ACC112 (cell line): ENCODE data around the gene TMEM87B.
A peak's percentile ranks its signal among the peaks of the same experiment; 100 is the strongest.
"Not testable (repeated sequence)": the region's sequence is repeated elsewhere in the genome, so short reads cannot be mapped to it uniquely, and the experiment has no call there.

Experiments
- H2AFZ ChIP-seq: fragments of 200-600 bp; sonication (generic); one replicate; pipeline ENCODE4 v1.6.0; 2017; ENCODE audit warnings: antibody characterized with exemption, low read length; ENCODE audit not compliant: unreplicated experiment
- H3K27ac ChIP-seq: fragments of 200-600 bp; sonication (generic); 2 replicates; pipeline ENCODE4 v1.5.1; 2014; ENCODE audit warnings: low read depth, mild to moderate bottlenecking, antibody characterized with exemption, low read length, moderate library complexity
- H3K27me3 ChIP-seq: fragments of 200-600 bp; sonication (generic); 2 replicates; pipeline ENCODE4 v1.6.1; 2014; ENCODE audit warnings: mild to moderate bottlenecking, antibody characterized with exemption, low read length, moderate library complexity, mixed read lengths; ENCODE audit not compliant: insufficient read depth
- H3K36me3 ChIP-seq: fragments of 200-600 bp; sonication (generic); 2 replicates; pipeline ENCODE4 v1.6.1; 2016; ENCODE audit warnings: mild to moderate bottlenecking, antibody characterized with exemption, low read length, moderate library complexity, mixed read lengths; ENCODE audit not compliant: insufficient read depth
- H3K4me1 ChIP-seq: fragments of 200-600 bp; sonication (generic); one replicate; pipeline ENCODE4 v1.6.1; 2016; ENCODE audit warnings: low read length, mixed read lengths; ENCODE audit not compliant: insufficient read depth, unreplicated experiment, control insufficient read depth
- H3K4me3 ChIP-seq: fragments of 200-600 bp; sonication (generic); 2 replicates; pipeline ENCODE4 v1.5.1; 2014; ENCODE audit warnings: mild to moderate bottlenecking, low read depth, low read length
- H3K79me2 ChIP-seq: fragments of 200-600 bp; sonication (generic); one replicate; pipeline ENCODE4 v1.6.0; 2016; ENCODE audit warnings: low read length; ENCODE audit not compliant: control insufficient read depth, unreplicated experiment, insufficient read depth

Gene TMEM87B

DNA sequence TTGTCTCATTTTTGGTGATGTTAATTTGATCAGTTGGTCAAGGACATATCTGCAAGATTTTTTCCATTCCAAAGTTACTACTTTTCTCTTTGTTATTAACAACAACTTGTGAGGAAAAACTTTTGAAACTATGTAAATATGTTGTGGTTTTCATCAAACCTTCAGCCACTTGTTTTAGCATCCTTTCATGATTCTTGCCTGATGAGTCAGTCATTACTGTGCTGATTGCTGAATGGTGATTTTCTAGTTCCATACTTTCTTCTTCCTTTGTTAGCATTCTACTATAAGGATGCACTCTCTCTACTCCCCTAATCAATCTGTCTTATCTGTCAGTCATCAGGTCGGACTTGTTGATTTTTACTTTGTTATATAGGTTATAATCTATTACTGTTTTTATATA is 10.9 kb downstream of the TMEM87B start:
- H3K27me3 ChIP-seq, result no peaks in the 10 kb centered on the region
- peaks cover 14% of the 10 kb centered on the region for H3K4me1 ChIP-seq
- peak overlapping the region; percentile 70 for H3K27ac ChIP-seq
- peaks cover 20% of the 10 kb centered on the region for H3K79me2 ChIP-seq
- no peak overlapping the region for H2AFZ ChIP-seq
- peaks cover 56% of the 10 kb centered on the region for H3K36me3 ChIP-seq
- H3K4me3 ChIP-seq, result no peak overlapping the region

DNA sequence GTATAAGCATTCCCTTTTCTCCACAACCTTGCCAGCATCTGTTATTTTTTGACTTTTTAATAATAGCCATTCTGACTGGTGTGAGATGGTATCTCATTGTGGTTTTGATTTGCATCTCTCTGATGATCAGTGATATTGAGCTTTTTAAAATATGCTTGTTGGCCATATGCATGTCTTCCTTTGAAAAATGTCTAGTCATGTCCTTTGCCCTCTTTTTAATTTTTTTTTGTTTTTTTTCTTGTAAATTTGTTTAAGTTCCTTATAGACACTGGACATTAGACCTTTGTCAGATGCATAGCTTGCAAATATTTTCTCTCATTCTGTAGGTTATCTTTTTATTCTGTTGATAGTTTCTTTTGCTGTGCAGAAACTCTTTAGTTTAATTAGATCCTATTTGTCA is 14.7 kb downstream of the TMEM87B start:
- Histone ChIP-seq H3K4me1 (peaks cover 23% of the 10 kb centered on the region), H3K36me3 (peaks cover 38% of the 10 kb centered on the region), H3K79me2 (peaks cover 29% of the 10 kb centered on the region)
- H3K27ac ChIP-seq, H2AFZ ChIP-seq, H3K4me3 ChIP-seq, H3K27me3 ChIP-seq: not testable (repeated sequence)

DNA sequence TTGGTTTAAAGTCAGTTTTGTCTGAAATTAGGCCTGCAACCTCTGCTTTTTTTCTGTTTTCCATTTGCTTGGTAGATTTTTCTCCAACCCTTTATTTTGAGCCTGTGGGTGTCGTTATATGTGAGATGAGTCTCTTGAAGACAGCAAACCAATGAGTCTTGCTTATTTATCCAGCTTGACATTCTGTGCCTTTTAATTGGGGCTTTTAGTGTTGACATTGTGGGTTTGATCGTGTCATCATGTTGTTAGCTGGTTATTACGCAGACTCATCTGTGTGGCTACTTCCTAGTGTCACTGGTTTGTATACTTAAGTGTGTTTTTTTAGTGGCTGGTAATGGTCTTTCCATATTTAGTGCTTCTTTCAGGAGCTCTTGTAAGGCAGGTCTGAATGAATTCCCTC is 18.8 kb downstream of the TMEM87B start:
- peaks cover 33% of the 10 kb centered on the region for H3K36me3 ChIP-seq
- peaks cover 22% of the 10 kb centered on the region for H3K4me1 ChIP-seq
- no peak overlapping the region for H3K4me3 ChIP-seq
- H3K27me3 ChIP-seq, result no peaks in the 10 kb centered on the region
- no peak overlapping the region for H2AFZ ChIP-seq
- H3K27ac ChIP-seq, result no peak overlapping the region; the same call in 1 of the 2 replicates
- peaks cover 22% of the 10 kb centered on the region for H3K79me2 ChIP-seq

DNA sequence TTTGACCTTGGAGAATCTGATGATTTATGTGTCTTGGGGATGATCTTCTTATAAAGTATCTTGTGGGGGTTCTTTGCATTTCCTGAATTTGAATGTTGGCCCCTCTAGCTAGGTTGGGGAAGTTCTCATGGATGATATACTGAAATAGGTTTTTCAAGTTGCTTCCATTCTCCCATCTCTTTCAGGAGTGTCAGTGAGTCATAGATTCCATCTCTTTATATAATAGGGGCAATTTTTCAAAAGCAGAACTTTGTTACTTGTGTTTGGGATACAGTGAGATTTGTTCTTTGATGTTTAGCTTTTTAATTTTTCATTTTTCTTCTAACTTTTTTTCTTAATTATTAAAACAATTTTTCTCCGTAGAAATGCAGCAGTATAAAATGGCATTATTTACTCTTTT is 19.4 kb downstream of the TMEM87B start:
- H3K27me3 ChIP-seq, result no peaks in the 10 kb centered on the region
- peaks cover 22% of the 10 kb centered on the region for H3K79me2 ChIP-seq
- H3K27ac ChIP-seq, result no peak overlapping the region; the same call in 1 of the 2 replicates
- peaks cover 22% of the 10 kb centered on the region for H3K4me1 ChIP-seq
- no peak overlapping the region for H3K4me3 ChIP-seq
- no peak overlapping the region for H2AFZ ChIP-seq
- H3K36me3 ChIP-seq, result peaks cover 29% of the 10 kb centered on the region

DNA sequence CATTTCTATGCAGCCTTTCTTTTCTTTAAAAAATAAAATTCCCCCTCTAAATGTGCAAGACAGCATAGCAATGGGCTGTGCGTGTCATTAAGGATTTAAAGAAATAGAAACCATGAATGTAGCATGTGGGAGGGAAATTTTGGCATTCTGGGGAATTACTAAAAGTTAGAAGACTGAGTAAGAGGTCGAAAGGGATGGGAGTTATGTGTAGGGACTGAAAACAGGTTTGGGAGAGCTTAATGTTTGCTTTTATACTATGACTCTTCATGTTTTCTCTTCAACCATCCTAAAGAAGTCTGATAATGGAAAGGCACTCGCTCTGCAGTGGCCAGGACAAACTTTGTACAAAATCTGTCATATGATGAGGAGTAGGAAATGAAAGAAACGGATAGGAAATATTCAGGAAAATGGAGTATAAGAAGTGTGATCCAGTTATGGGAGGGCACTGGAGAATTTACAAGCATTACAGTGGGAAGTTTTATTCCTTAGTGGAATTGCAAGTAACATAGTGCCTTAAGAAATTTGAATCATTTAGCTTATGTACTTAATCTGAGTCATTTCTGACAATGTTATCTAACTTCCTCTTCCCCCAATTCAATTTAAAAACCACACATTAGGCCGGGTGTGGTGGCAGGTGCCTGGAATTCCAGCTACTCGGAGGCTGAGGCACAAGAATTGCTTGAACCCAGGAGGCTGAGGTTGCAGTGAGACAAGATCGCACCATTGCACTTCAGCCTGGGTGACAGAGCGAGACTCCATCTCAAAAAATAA is 20.6 kb downstream of the TMEM87B start:
- H3K27me3 ChIP-seq, result no peaks in the 10 kb centered on the region
- no peak overlapping the region for H2AFZ ChIP-seq
- H3K4me1 ChIP-seq, result peaks cover 22% of the 10 kb centered on the region
- peaks cover 28% of the 10 kb centered on the region for H3K36me3 ChIP-seq
- peak overlapping the region; percentile 53; the same call in 1 of the 2 replicates for H3K27ac ChIP-seq
- H3K4me3 ChIP-seq, result peak overlapping the region; percentile 34; the same call in 1 of the 2 replicates
- H3K79me2 ChIP-seq, result peaks cover 22% of the 10 kb centered on the region

DNA sequence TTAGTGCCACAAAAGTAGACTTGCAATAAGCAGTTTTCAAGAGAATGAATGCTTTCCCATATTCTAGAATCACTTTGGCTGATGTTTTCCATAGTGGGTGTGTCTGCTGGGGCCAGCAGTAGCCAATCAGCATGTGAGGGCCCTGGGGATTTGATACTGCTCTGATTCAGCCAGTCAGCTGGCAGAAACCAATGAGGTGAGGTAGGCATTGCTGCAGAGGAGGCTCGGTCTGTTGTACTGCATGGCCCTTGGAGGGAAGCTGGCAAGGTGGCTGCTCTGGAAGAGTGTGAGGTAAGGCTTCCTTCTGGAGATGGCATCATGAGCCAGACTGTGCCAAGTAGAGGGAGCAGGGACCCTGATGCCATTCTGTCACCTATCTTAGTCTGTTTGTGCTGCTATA is 22.7 kb downstream of the TMEM87B start:
- Histone ChIP-seq H3K4me1 (peaks cover 22% of the 10 kb centered on the region), H3K4me3 (no peak overlapping the region), H3K27ac (no peak overlapping the region), H3K27me3 (no peaks in the 10 kb centered on the region), H2AFZ (no peak overlapping the region), H3K36me3 (peaks cover 31% of the 10 kb centered on the region), H3K79me2 (peaks cover 12% of the 10 kb centered on the region)

GRCh38 chr2:112081262-112081661 is 26.2 kb downstream of the TMEM87B start:
- Histone ChIP-seq H3K79me2 (no peaks in the 10 kb centered on the region), H3K27me3 (no peaks in the 10 kb centered on the region), H3K36me3 (peaks cover 42% of the 10 kb centered on the region), H3K4me3 (no peak overlapping the region), H3K4me1 (no peaks in the 10 kb centered on the region), H2AFZ (no peak overlapping the region), H3K27ac (no peak overlapping the region)

DNA sequence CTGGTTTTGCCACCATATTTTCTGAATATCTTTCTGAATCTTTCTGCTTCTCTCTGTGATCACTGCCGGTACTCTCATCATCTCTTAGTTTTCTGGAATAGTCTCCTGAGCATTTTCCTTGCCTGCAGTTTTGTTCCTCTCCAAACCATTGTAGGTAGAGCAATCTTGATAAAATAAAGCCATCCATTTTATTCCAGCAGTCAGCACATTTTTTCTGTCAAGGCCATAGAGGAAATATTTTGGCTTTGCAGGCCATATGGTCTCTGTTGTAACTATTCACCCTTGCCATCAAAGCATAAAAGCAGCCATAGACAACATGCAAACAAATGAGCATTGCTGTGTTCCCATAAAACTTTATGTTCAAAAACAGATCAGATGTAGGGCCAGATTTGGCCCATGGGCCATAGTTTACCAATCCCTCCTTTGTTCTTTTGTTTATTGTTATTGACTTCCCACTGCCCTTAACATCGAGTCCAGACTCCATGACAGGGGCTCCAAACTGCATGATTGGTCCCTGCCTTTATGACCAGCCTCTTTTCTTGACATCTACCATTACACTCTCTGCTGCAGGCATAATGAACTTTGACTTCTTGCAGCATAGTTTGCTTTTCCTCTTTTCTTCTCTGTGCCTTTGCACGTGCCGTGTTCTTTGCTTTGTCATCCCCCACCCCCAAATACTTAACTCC is 29.8 kb downstream of the TMEM87B start:
- Histone ChIP-seq H3K36me3 (peaks cover 43% of the 10 kb centered on the region), H3K27ac (no peak overlapping the region), H3K27me3 (no peaks in the 10 kb centered on the region), H3K4me1 (no peaks in the 10 kb centered on the region), H2AFZ (no peak overlapping the region), H3K4me3 (no peak overlapping the region), H3K79me2 (no peaks in the 10 kb centered on the region)

DNA sequence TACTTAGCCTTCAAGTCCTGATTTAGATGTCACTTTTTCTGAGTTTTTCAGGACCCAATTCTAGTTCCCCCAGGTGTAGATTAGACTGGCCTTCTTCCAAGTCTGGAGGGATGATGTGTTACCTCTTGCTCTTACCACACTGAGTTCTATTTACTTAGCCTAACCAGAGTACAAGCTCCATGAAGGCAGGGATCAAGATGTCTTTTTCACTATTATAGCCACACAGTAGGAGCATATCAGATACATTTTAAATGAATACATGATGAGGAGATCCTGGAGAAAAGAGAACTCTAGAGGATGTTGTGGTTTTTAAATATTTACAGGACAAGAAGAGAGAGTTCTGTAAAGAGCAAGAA is 30.3 kb downstream of the TMEM87B start:
- H3K27me3 ChIP-seq, result no peaks in the 10 kb centered on the region
- no peaks in the 10 kb centered on the region for H3K4me1 ChIP-seq
- no peaks in the 10 kb centered on the region for H3K79me2 ChIP-seq
- no peak overlapping the region for H2AFZ ChIP-seq
- peaks cover 46% of the 10 kb centered on the region for H3K36me3 ChIP-seq
- peak overlapping the region; percentile 19 for H3K27ac ChIP-seq
- no peak overlapping the region for H3K4me3 ChIP-seq

- peak overlapping the region; percentile 19 for H3K27ac ChIP-seq
- peaks cover 46% of the 10 kb centered on the region for H3K36me3 ChIP-seq
- no peak overlapping the region for H2AFZ ChIP-seq
These were observed 31.0 kb downstream of the TMEM87B start for GRCh38 chr2:112085916-112086669.

More at GRCh38 chr2:112085916-112086669, 31.0 kb downstream of the TMEM87B start:
- no peaks in the 10 kb centered on the region for H3K79me2 ChIP-seq
- no peaks in the 10 kb centered on the region for H3K27me3 ChIP-seq
- H3K4me1 ChIP-seq, result no peaks in the 10 kb centered on the region
- H3K4me3 ChIP-seq, result no peak overlapping the region
